Kidney tubule cell (primary cell): ENCODE results near the gene UBA3.

Experiments used
- DNase-seq: peaks from one replicate; pipeline ENCODE4 v3.0.0-alpha.2; 2018; ENCODE audit warnings: low spot score

UBA3 gene

GRCh38 chr3:69080233-69080920 is at the start of gene UBA3:
UBA3 (minus strand) TSS chr3:69080365; CDS start chr3:69080353, 12 bp downstream.
- DNase-seq, result peak; percentile 89

- DNase-seq, result no peak
These were observed 49.4 kb upstream of the UBA3 start for GRCh38 chr3:69129531-69129930.

GRCh38 chr3:69128509-69128908 is 48.3 kb upstream of the UBA3 start:
- DNase-seq, result no peak

- DNase-seq, result no peak
These were observed 46.8 kb upstream of the UBA3 start for GRCh38 chr3:69126999-69127398.

- no peak for DNase-seq
These were observed 46.1 kb upstream of the UBA3 start for GRCh38 chr3:69126216-69126615.

- DNase-seq, result no peak
These were observed 42.2 kb upstream of the UBA3 start, which contains the start of gene LMOD3 for GRCh38 chr3:69122403-69122802. LMOD3 (minus strand) TSS chr3:69122595; CDS start chr3:69122386, 209 bp downstream.

- DNase-seq, result no peak
These were observed 41.8 kb upstream of the UBA3 start for GRCh38 chr3:69121950-69122349.

GRCh38 chr3:69121513-69121912 is 41.3 kb upstream of the UBA3 start:
- no peak for DNase-seq

GRCh38 chr3:69120879-69121464 is 40.8 kb upstream of the UBA3 start:
- peak; percentile 80 for DNase-seq

GRCh38 chr3:69119681-69120080 is 39.5 kb upstream of the UBA3 start:
- DNase-seq, result no peak

- DNase-seq, result no peak
These were observed 39.0 kb upstream of the UBA3 start for GRCh38 chr3:69119138-69119537.

GRCh38 chr3:69118555-69118954 is 38.4 kb upstream of the UBA3 start:
- no peak for DNase-seq

- DNase-seq, result peak; percentile 45
These were observed 36.7 kb upstream of the UBA3 start for GRCh38 chr3:69116897-69117296.

- no peak for DNase-seq
These were observed 36.0 kb upstream of the UBA3 start for GRCh38 chr3:69116162-69116561.

- DNase-seq, result peak; percentile 13
These were observed 35.6 kb upstream of the UBA3 start for GRCh38 chr3:69115731-69116130.

- no peak for DNase-seq
These were observed 33.4 kb upstream of the UBA3 start for GRCh38 chr3:69113536-69113935.

GRCh38 chr3:69110941-69111546 is 30.9 kb upstream of the UBA3 start:
- DNase-seq, result no peak

- no peak for DNase-seq
These were observed 28.6 kb upstream of the UBA3 start for GRCh38 chr3:69108811-69109210.

GRCh38 chr3:69107841-69108240 is 27.7 kb upstream of the UBA3 start:
- DNase-seq, result no peak

GRCh38 chr3:69105320-69105719 is 25.2 kb upstream of the UBA3 start:
- DNase-seq, result no peak

- DNase-seq, result no peak
These were observed 24.4 kb upstream of the UBA3 start for GRCh38 chr3:69104586-69104985.

GRCh38 chr3:69103123-69103522 is 23.0 kb upstream of the UBA3 start:
- DNase-seq, result no peak

GRCh38 chr3:69102384-69102783 is 22.2 kb upstream of the UBA3 start:
- DNase-seq, result no peak
